Stimulated activated CD4-positive, alpha-beta T cell treated with anti-CD3 and anti-CD28 coated beads, Interleukin-4, amount 100 ng/mL, for 4 hours (primary cell): ENCODE measurements around the gene MTHFD1.

ENCODE experiments used
- DNase-seq, 2 experiments: peaks; one replicate each; pipeline ENCODE4 v3.0.0-alpha.2; 2020

Gene MTHFD1

DNA sequence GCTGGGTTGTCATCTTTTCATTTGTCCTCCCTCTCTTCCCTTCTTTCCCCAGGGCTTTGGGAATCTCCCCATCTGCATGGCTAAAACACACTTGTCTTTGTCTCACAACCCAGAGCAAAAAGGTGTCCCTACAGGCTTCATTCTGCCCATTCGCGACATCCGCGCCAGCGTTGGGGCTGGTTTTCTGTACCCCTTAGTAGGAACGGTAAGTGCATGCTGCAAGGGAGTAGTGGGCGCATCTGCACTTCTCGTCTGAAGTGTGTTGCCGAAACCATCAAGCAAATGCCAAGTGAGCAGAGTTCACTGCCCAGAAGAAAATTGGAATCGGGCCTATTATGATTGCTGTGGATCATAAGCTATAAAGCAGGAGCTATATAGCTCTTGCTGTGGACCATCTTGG lies 66.5 kb downstream of the MTHFD1 start:
- no peak for DNase-seq

DNA sequence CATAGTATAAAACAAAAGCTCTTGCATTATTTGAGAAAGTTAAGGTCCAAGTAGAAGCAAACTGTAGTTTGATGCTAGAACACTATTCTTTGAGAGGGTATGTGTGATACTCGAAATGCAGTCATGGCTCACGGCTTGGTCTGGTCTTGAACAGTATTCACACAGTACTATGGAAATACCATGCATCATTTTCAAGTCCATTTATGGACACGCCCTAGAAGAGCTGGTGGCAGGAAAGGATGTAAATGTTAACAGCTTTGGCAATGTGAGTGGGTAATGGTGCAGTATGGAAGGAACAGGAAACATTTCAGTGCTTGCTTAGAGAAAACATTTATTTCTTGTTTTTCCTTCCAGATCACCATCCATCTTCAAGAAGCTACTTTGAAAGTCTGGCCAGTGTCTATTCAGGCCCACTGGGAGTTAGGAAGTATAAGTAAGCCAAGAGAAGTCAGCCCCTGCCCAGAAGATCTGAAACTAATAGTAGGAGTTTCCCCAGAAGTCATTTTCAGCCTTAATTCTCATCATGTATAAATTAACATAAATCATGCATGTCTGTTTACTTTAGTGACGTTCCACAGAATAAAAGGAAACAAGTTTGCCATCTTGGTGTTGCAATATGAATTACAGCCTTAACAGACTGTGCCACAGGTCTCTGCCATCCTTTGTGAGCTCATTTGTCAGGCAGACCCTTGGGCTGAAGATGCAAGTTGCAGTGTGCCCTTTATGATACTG lies 71.4 kb downstream of the MTHFD1 start:
- no peak for DNase-seq

DNA sequence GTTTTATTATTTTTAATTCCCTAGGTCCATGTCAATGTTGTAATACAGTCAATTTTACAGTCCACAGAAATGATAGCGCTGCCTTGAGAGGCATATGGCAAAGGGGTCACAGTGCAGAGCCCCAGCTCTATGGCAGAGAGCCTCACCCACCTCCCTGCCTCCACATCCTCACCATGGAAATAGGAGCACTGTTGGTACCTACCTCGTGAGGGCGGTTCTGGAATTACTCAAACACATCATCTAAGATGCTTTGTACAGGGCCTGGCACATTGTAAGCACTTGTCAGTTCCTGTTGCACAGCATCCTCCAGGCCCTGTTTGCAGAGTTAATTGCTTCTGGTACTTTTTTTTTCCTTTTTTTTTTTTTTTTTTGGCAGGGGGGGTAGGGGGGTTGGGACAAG lies 73.1 kb downstream of the MTHFD1 start:
- no peak for DNase-seq

DNA sequence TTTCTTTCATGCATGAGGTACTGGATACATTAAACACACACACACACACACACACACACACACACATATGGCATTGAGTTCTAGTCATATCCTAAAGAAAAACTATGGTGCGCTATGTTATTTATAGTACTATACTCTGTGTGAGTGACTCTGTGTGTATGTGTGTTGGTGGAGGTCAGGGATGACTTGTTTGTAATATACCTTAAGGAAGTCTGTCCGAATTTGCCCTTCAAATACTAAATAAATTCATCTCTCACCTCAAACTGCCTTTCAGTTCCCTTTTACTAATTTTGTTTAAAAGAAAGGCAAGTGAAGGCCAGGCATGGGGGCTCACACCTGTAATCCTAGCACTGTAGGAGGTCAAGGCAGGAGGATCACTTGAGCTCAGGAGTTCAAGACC lies 75.0 kb downstream of the MTHFD1 start:
- DNase-seq: no peak

DNA sequence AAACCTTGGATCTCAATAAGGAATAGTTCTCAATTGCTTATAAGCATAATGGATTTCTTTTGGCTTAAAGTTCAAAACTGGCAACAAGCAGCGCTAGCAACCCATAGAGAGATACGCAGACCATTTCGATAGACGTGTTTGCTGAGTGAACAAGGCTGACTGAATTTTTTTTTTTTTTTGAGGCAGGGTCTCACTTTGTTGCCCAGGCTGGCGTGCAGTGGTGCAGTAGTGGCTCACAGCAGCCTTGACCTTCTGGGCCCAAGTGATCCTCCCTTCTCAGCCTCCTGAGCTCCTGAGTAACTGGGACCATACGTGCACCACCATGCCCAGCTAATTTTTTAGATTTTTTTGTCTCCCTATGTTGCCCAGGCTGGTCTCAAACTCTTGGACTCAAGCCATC lies 75.7 kb downstream of the MTHFD1 start:
- no peak for DNase-seq

DNA sequence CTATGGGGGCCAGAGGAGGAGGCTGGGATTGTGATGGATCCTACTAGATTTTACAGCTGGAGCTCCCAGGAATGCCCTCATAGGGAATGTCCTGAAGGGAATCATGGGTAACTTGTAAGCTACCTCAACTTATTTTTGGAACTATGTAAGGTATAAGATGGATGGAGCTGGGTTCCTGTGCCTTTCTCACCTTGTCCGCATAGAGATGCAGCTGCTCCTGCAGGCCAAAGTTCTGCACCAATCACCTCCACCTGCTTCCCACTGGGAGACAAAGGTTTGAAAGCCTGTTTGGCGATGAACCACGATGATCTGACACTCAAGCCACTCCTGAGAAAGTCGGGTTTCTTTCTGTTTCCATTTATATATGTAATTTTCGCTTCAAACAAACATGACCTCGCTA lies 76.5 kb downstream of the MTHFD1 start:
- DNase-seq: no peak

DNA sequence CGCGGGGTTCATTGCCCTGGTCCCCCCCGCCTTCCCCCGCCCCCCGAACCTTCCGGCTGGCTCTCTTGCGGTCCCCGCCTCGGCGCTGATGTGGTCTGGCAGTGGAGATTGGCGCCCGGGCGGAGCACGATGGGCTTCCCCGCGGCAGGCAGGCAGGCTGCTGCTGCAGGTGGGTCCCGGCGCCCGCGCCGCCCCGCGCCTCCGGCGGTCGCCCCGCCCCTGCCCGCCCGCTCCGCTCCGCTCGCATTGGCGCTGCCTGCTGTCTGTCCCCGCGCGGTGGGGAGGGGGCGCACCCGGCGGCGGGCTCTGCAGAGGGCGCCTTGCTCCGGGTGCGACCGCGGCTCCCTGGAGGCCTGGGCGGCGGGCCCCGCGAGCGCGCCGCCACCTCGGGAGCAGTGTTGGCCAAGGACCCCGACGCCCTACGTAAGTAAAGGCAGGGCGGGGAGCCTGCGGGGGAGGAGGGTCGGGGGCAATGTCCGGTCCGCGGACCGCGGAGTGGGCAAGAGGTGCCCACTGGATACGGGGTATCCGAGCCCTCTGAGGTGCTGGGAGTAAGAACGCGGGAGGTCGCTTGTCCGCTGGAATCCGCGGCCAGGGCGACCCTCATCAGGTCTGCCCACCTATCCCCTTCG lies 77.2 kb downstream of the MTHFD1 start, which contains the start of gene AKAP5:
AKAP5 (plus strand) TSS at position 309 of the 632 bp plus-strand sequence. CDS start 2,896 bp downstream, outside the sequence.
- peak; percentile 50 to 59 for DNase-seq

DNA sequence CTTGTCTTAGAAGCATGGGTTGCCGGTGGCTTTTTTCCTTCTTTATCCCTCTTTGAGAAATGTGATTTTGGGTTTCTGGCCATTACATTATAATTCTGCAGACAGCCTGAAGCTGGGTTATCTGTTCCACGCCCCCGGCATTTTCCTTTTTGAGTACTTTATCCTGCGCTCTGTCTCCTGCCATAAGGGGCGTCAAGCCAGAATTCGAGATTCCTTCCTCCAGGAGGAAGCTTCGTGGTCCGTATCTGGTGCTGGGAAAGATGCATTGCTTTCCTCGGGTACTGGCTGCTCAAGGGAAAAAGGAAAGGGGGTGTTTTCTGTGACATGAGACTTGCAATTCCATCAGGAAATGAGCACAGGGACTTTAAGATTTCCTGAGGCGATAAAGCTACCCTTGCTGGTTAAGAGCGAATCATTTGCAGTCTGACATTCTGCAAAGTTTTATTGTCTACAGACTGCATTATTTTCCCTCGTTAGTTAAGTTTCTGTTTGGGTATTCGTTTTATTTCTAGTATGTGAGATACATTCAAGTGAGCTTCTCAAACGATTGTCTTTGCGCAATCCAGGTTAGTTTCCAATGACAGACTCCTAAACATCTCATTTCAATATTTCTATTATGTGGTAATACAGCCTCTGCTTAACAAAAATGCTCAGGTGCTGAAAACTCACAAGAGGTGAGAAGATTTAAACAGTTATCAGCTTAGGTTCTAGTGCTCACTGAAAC lies 77.8 kb downstream of the MTHFD1 start:
- no peak for DNase-seq

DNA sequence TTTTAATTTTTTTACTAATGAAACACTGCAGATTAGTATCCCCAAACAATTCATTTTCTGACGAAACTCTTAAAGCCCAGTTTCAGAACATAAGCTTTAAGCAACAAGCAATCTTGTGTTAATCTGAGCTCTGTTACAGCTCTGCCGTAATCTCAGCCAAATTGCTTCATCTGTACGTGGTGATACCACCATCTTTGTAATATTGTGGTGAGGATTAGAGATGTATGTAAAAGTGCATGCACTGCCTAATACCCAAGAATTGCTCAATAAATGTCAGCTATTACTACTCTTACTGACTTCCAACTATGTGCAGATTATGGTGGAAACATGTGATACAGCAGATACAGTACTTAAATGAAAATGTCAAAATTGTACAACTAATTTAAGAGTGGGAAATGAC lies 78.9 kb downstream of the MTHFD1 start:
- no peak for DNase-seq

DNA sequence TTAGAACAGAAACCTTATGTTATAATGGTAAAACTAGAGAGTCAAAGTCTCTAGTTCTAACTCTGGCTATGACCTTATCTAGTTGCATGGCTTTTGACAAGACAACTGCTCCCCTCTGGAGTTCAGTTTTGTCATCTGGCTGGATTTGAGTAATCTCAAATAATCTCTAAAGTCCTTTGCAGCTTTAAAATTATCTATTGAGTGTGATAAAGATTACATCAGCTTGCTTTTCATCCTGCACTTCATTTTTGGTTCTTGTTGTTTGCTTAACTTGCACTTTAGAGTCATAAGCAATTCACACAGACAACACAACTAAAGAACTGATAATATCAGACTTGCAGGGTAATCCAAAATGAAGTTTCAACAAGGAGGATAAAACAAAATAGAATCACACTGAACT lies 79.4 kb downstream of the MTHFD1 start:
- DNase-seq: no peak

DNA sequence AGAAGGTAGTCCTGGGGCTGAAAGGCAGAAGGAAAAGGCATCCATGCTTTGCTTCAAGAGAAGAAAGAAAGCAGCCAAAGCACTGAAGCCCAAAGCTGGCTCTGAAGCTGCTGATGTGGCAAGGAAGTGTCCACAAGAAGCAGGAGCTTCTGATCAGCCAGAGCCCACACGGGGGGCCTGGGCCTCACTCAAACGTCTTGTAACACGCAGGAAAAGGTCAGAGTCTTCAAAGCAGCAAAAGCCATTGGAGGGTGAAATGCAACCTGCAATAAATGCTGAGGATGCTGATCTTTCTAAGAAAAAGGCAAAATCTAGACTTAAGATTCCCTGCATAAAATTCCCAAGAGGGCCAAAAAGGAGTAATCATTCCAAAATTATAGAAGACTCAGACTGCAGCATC lies 80.3 kb downstream of the MTHFD1 start:
- DNase-seq: no peak

DNA sequence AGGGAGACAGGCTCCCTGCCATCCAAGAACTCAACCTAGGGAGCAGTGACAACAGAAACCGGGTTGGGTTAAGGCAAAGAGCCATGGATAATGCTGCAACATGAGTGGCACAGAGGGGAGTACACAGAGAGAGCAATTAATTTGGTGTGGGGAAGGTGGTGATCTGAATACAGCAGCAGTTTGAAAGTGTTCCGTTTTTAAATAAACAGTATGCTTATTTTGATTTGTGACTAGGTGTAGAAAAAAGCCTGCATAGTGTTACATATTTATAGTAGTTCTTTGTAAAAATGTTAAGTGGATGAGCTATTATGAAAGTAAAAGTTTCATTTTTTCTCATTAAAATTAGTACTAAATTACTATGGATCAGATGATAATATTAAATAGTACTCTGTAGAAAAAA lies 85.9 kb downstream of the MTHFD1 start:
- DNase-seq: no peak

DNA sequence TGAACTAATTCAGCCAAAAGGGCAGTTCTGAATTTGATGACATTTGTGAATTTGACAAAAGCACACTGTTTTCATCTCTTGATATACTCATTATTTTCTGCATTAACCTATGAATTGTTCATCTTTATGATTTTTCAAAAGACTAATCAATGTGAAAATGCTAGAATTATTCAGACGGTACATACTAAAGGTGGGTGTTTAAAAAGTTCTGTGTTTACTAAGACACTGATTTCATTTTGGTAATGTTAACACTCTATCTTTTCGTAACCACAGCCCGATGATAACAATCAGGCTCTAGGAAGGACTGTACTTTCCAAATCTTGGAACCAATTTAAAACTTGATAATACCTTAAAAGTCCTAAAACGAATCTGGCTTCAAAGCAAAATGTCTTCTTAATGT lies 86.5 kb downstream of the MTHFD1 start:
- no peak for DNase-seq

DNA sequence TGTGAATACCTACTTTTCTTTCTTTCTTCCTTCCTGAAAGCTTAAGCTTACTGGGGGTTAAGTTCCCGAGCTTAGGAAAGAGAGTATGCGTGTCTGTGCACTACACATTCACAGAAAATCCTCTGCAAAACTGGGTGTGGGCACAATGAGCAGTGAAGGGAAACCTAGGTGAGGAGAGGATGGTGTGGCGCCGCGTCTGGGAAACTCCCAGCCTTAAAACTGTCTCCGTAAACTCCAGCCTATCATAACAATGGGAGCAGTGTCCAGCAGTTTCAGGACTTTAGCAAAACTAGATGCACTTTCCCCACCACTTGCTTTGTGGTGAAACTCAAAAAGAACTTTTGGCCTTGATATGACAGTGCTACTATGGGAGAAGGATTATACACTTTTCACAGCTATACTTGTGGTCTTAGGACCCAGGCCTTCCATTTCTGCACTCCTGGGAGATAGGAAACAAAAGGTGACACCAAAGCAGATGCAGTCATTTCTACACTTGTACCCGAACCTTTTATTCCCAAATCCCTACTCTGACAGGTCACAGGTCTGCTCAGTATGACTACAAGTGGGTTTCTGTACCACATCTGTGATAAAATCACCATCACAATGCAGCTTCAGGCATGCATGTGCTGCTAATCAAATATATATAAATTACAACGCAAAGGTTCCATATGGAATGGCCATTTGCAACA lies 87.6 kb downstream of the MTHFD1 start:
- DNase-seq: no peak

DNA sequence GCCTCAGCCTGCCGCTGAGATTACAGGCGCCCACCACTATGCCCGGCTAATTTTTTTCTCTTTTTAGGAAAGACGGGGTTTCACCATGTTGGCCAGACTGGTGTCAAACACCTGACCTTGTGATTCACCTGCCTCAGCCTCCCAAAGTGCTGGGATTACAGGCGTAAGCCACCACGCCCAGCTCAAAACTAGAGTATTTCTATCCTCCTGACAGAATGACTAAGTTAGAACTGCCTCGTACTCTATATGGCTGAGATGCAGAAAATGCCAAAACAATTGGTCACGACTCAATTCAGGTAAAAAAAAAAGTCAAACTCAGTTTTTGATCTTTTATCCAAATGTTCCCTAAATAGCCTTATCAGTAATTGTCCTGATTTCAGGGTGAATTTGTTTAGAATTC lies 88.3 kb downstream of the MTHFD1 start:
- no peak for DNase-seq

DNA sequence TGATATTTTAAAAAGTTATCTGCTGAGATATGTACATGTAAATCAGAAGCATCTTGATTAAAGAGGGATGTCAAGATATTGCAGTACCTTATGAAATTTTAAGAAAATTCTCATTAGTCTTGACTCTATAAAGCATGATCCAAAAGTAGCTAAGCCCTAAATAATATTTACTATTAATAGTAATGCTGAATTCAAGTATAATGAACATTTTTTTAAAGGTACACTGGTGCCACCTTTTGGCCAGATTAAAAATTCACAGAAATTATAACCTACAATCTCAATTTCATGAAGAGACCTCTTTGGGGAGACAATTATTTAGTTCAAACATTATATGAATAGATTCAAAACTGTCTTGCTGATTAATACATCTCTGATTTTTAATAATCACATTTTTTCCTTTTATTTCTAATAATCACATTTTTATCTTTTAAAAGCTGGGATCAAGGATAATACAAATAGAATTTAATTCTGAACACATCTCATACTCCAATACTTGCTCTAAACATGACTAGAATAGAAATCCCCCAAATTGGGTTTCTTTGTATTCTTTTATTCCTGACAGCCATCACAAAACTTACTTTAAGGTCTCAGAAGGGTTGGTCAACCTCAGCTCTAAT lies 90.6 kb downstream of the MTHFD1 start:
- no peak for DNase-seq

DNA sequence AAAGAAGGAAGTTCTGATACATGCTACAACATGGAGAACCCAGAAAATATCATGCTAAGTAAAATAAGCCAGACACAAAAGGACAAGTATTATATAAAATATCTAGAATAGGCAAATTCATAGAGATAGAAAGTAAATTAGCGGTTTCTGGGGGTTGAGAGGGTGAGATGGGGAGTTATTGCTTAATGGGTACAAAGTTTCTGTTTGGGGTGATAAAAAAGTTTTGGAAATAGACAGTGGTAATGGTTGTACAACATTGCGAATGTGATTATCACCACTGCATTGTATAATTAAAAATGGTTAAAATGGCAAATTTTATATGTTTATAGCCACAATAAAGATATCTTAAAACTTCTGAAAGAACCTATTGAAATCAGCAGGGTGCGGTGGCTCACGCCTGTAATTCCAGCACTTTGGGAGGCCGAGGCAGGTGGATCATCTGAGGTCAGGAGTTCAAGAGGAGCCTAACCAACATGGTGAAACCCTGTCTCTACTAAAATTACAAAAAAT lies 100.5 kb downstream of the MTHFD1 start:
- no peak for DNase-seq

DNA sequence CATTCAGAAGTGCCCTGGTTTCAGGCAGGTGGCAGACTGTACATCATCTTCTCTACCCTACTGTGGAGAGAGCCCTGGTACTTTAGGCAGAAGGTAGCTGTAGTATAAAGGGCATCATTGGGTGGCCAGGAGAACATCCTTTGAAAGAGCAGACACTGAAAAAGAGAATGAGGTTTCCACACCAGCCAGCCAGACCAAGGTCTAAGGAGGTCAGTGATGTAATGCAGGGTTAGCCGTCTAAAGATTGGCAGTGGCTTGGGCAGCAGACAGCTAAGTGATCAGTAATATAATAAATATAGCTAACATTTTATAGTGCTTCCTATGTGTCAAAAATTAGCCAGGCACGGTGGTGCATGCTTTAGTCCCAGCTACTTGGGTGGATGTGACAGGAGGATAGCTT lies 103.5 kb downstream of the MTHFD1 start:
- DNase-seq: no peak

DNA sequence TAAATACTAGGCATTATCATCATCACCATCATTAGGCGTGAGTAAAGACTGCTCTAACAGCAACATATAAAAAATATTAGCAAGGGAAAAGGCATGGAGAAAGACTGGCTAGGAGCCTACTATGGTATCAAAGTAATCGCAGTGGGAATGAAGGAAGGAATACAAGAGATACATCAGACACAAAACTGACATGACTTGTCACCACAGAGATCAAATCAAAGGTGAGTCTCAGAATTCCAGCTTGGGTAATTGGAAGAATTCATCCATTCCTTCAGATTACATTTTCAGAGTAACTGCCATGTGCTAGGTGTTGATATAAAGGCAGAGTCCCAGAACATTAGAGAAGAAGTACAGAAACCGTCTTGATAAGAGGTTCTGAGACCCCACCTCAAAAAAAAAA lies 105.3 kb downstream of the MTHFD1 start:
- no peak for DNase-seq

DNA sequence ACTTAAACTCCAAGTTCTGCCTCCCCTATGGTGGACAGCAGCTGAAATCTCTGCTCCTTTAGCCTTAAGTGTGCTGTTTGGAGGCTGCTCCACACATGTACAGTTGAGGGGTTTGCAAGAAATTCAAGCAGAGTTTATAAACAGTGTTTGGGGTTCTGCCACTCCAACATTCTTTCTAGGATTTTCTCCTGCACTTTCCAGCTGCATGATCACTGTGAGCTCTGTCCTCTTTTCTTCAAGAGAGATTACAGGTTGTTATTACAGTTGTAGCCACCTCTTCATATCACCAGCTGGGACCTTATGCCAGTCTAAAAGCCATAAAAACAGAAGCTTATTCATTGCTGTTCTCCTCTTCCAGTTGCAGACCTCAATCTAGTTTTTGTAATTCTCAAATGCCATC lies 107.1 kb downstream of the MTHFD1 start:
- DNase-seq: no peak

DNA sequence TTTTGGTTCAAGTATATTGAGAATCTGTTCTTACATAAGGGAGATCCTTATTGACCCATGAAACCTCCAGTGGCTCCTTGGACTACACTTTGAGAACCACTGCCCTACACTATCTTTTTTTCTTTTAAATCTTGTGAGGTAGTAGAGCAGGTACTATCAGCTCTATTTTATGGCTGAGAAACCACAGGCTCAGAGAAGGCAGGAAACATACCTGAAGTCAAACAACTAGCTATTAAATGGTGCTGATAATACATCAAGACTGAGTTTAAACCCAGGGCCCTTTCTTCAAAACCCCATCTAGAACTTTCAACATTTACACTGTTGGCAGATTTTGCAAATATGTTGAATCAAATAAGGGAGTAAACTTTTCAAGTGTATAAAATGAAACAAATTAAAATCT lies 108.6 kb downstream of the MTHFD1 start:
- no peak for DNase-seq

DNA sequence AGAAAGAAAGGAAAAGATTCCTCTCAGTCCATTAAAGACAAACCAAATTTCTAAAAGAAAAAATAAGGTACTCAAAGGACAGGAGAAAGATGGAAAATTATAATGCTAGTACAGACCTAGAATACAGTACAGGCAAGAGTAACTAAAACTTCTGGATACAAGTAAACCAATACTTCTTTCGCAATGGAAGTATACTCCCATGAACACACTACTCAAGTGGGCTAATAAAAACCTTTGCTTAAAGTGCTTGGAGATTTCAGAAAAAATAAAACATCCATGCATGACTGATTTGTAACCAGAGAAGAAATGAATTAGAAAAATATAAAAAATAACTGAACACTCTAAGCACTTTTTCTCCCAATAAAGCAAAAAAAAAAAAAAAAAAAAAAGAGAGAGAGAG lies 111.9 kb downstream of the MTHFD1 start:
- no peak for DNase-seq
